K562 treated with DMSO at 1 percent for 24 hours (cell line): ENCODE data around the gene TNFRSF12A. TPM values are rescaled to one million over a fixed set of nuclear protein-coding genes. Genes with fewer than 3 reads are reported as not detected.

Experiments
- total RNA-seq: library from RNA; unstranded; fragments of 300-600 nt; gene quantifications from 2 replicates; pipeline ENCODE4 v1.2.3, GENCODE V29; 2022; ENCODE audit warnings: low read depth; ENCODE audit not compliant: insufficient read depth

TNFRSF12A gene
- 41.1 and 48.6 TPM in 2 replicates for total RNA-seq

DNA sequence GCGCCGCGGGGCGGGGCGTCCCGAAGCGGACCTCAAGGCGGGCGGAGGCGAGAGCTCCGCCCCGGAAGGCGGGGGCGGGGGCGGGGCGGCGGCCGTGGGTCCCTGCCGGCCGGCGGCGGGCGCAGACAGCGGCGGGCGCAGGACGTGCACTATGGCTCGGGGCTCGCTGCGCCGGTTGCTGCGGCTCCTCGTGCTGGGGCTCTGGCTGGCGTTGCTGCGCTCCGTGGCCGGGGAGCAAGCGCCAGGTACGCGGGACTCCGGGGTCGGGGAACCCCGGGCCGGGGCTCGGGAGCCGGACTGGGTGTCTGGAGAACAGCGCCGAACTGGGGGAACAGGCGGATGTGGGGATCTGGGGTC is at the start of gene TNFRSF12A:
TNFRSF12A (plus strand) TSS at position 122 of the 357 bp plus-strand sequence; CDS start at position 152, 30 bp downstream.

GRCh38 chr16:2980227-2981176 is 39.7 kb upstream of the TNFRSF12A start, which contains the start of gene PKMYT1:
PKMYT1 (minus strand) TSS chr16:2980446; CDS start chr16:2979657, 789 bp downstream.

GRCh38 chr16:3012828-3013420 is 7.2 kb upstream of the TNFRSF12A start, which contains the start of gene CLDN9:
CLDN9 (plus strand) TSS chr16:3012923; CDS start chr16:3013363, 440 bp downstream.

DNA sequence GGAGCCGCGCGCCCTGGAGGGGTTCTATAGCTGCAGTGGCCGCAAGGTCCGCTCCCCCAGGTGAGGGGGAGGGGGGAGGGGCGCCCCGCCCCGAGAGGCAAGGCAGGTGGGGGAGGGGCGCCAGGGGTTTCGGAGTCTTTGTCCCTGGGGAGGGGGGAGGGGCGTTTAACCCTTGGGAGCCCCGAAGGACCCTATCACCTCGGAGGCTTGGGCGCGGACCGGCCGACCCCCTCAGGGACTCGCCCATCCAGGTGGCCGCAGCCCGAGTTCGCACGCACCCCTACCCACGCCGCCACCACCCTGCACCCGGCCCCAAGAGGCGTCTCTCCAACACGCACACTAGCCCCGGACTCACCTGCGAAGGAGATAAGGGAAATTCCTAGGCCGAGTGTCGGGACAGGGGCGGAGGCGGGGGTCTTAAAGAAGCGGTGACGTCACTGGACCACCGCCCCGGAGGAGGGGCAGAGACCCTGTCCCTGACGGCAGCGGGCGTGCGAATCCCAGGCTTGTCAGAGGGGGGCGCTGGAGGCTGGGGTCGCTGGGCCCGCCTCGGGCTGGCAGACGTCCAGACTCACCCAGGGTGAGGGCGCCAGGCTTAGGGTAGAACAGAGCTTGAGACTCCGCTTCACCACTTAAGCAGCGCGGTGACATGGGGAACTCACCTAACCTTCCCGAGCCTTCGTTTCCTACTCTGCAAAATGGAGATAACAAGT is 2.2 kb upstream of the TNFRSF12A start, which contains the start of gene CLDN6:
CLDN6 (minus strand) TSS at position 390 of the 713 bp plus-strand sequence. CDS start 2,162 bp downstream, outside the sequence.

GRCh38 chr16:3023669-3024478 is 3.7 kb downstream of the TNFRSF12A start, which contains the start of the genes HCFC1R1 and THOC6:
HCFC1R1 (minus strand) TSS chr16:3023942; CDS start chr16:3023941, 1 bp downstream.
THOC6 (plus strand) TSS chr16:3024035; CDS start chr16:3024327, 292 bp downstream.

GRCh38 chr16:3036726-3037315 is 16.7 kb downstream of the TNFRSF12A start, which contains the start of gene BICDL2:
BICDL2 (minus strand) TSS chr16:3036944; CDS start chr16:3035496, 1,448 bp downstream.

DNA sequence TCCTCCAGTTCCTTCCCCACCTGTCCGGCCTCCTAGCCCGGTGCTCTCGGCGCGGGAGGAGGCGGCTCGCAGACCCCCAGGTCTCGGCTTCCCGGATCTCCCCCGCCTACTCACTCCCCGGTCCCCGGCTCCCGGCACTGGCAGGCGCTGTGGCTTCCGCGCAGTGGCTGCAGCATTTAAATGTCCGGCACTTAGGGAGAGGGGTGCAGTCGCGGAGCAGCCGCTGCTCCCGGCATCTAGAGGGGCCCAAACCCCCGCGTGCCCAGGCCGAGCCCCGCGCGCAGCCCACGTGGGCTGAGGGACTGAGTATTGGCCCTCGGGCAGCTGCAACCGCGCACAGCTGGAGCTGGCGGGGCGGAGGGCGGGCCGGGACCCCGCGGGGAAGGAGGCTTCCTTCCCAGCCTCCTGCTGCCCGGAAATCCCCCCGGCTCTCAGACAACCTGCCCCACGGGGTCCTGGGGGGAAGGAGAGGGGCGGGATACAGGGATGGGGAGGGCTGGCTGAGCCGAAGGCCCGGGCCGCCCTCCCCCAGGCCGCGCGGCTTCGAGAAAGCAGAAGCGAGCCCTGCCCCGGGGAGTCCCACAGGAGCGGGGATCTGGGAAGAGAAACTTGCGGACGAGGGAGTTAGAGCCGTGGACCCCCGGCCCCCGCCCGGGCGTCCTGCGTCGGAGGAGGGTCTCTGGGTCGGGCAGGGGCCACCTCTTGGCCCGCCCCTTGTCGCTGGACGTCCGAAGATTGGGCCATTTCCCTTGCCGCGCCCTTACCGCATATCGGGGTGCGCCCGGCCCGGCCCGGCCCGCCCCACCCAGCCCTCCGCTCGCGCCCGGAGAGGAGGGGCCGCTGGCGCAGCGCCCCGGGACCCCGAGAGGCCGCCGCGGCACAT is 25.8 kb downstream of the TNFRSF12A start, which contains the start of gene MMP25:
MMP25 (plus strand) TSS at position 804 of the 883 bp plus-strand sequence. CDS start 357 bp downstream, outside the sequence.

DNA sequence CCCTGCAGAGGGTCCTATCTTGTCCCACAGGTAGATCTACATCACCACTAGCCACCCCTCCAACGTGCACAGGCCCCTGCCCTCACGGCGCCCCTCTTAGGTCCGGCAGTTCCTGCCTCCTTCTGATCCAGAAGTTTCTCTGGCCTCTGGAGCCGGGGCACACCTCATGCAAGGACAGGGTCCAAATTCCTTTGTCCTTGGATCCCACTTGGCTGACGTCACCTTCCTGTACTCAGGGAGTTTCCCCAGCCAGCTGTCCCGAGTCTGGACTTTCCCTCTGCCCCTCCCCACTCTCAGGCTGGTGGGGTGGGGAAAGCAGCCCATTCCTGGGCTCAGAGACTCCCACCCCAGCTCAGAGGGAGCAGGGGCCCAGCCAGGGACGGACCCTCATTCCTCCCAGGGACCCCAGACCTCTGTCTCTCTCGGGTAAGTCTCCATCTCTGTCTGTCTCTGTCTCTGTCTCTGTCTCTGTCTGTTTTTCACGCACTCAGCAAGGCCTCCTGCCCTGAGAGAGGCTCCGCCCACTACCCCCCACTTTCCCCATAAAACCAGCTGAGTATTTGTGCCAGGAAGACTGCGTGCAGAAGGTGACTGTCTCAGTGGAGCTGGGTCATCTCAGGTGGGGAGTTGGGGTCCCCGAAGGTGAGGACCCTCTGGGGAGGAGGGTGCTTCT is 45.0 kb downstream of the TNFRSF12A start, which contains the start of gene IL32:
IL32 (plus strand) TSS at position 572 of the 673 bp plus-strand sequence. CDS start 172 bp downstream, outside the sequence.

Other genes starting within 250 kb of the TNFRSF12A start
- 340 and 361 TPM in 2 replicates for gene ELOB, start 243.1 kb upstream of the TNFRSF12A start, total RNA-seq
- gene PRSS33, start 232.8 kb upstream of the TNFRSF12A start, total RNA-seq: not detected in 2 replicates
- gene PRSS41, start 221.9 kb upstream of the TNFRSF12A start, total RNA-seq: not detected in 2 replicates
- 74.1 and 76.0 TPM in 2 replicates for gene PRSS21, start 203.1 kb upstream of the TNFRSF12A start, total RNA-seq
- 0.71 and 1.5 TPM in 2 replicates for gene ZG16B, start 190.1 kb upstream of the TNFRSF12A start, total RNA-seq
- not detected in 2 replicates for gene PRSS22, start 162.2 kb upstream of the TNFRSF12A start, total RNA-seq
- 107 TPM in 2 replicates for gene FLYWCH2, start 137.2 kb upstream of the TNFRSF12A start, total RNA-seq
- gene FLYWCH1, start 108.4 kb upstream of the TNFRSF12A start, total RNA-seq: 46.3 and 51.2 TPM in 2 replicates
- gene KREMEN2, start 56.1 kb upstream of the TNFRSF12A start, total RNA-seq: 1.3 and 2.2 TPM in 2 replicates
- gene PAQR4, start 51.0 kb upstream of the TNFRSF12A start, total RNA-seq: 25.2 and 30.8 TPM in 2 replicates
- 168 and 199 TPM in 2 replicates for gene PKMYT1, start 39.9 kb upstream of the TNFRSF12A start, total RNA-seq
- gene CLDN9, start 7.4 kb upstream of the TNFRSF12A start, total RNA-seq: 4.3 and 4.5 TPM in 2 replicates
- 0.65 and 0.76 TPM in 2 replicates for gene CLDN6, start 2.2 kb upstream of the TNFRSF12A start, total RNA-seq
- 37.4 and 38.2 TPM in 2 replicates for gene HCFC1R1, start 3.6 kb downstream of the TNFRSF12A start, total RNA-seq
- 41.2 and 42.6 TPM in 2 replicates for gene THOC6, start 3.7 kb downstream of the TNFRSF12A start, total RNA-seq
- not detected in 2 replicates for gene BICDL2, start 16.6 kb downstream of the TNFRSF12A start, total RNA-seq
- gene MMP25, start 26.2 kb downstream of the TNFRSF12A start, total RNA-seq: 0.31 and 1.0 TPM in 2 replicates
- gene IL32, start 45.3 kb downstream of the TNFRSF12A start, total RNA-seq: 49.1 and 56.4 TPM in 2 replicates
- not detected in 2 replicates for gene ZSCAN10, start 78.9 kb downstream of the TNFRSF12A start, total RNA-seq
- 33.8 and 35.1 TPM in 2 replicates for gene ZNF205, start 92.2 kb downstream of the TNFRSF12A start, total RNA-seq
- gene ZNF213, start 114.7 kb downstream of the TNFRSF12A start, total RNA-seq: 27.1 and 27.7 TPM in 2 replicates
- gene OR1F1, start 167.8 kb downstream of the TNFRSF12A start, total RNA-seq: not detected in 2 replicates
- gene ZNF200, start 214.8 kb downstream of the TNFRSF12A start, total RNA-seq: 6.6 and 8.7 TPM in 2 replicates
- not detected in 2 replicates for gene MEFV, start 236.3 kb downstream of the TNFRSF12A start, total RNA-seq